GM19328 (cell line): ENCODE measurements around the gene TRIM47.

ENCODE experiments used
- ATAC-seq: cut with Tn5 transposase; IDR thresholded peaks from one replicate; pipeline ENCODE4 v1.9.1; 2021; ENCODE audit warnings: mild to moderate bottlenecking, moderate library complexity; ENCODE audit not compliant: unreplicated experiment

The TRIM47 gene

GRCh38 chr17:75878174-75878998 lies at the start of gene TRIM47:
Gene TRIM47 (minus strand): TSS chr17:75878581. CDS start chr17:75878548, 33 bp downstream.
- ATAC-seq = no peak

- no peak for ATAC-seq
Observed at GRCh38 chr17:75927286-75927922, 49.0 kb upstream of the TRIM47 start.

- no peak for ATAC-seq
Observed at GRCh38 chr17:75926456-75926855, 48.1 kb upstream of the TRIM47 start.

GRCh38 chr17:75925912-75926311 lies 47.5 kb upstream of the TRIM47 start:
- ATAC-seq = no peak

- no peak for ATAC-seq
Observed at GRCh38 chr17:75925103-75925502, 46.7 kb upstream of the TRIM47 start.

GRCh38 chr17:75922963-75923874 lies 44.8 kb upstream of the TRIM47 start:
- no peak for ATAC-seq

- no peak for ATAC-seq
Observed at GRCh38 chr17:75922173-75922961, 44.0 kb upstream of the TRIM47 start.

- ATAC-seq = no peak
Observed at GRCh38 chr17:75921596-75921995, 43.2 kb upstream of the TRIM47 start.

- no peak for ATAC-seq
Observed at GRCh38 chr17:75920045-75920560, 41.7 kb upstream of the TRIM47 start.

- ATAC-seq = no peak
Observed at GRCh38 chr17:75919611-75920010, 41.2 kb upstream of the TRIM47 start.

GRCh38 chr17:75917917-75918445 lies 39.6 kb upstream of the TRIM47 start:
- ATAC-seq = no peak

- no peak for ATAC-seq
Observed at GRCh38 chr17:75917141-75917916, 38.9 kb upstream of the TRIM47 start.

GRCh38 chr17:75915268-75915667 lies 36.9 kb upstream of the TRIM47 start:
- no peak for ATAC-seq

- ATAC-seq = no peak
Observed at GRCh38 chr17:75914643-75915267, 36.4 kb upstream of the TRIM47 start.

- ATAC-seq = no peak
Observed at GRCh38 chr17:75913537-75914210, 35.3 kb upstream of the TRIM47 start.

GRCh38 chr17:75910699-75911098 lies 32.3 kb upstream of the TRIM47 start:
- no peak for ATAC-seq

- no peak for ATAC-seq
Observed at GRCh38 chr17:75909812-75910274, 31.5 kb upstream of the TRIM47 start.
